DOHH2 (cell line): ENCODE data around the gene CIPC.

Experiments
- EZH2phosphoT487 ChIP-seq: fragments of 200-600 bp; sonication (generic); IDR thresholded peaks from 2 replicates; pipeline ENCODE4 v1.6.1; 2017; ENCODE audit warnings: borderline replicate concordance, mild to moderate bottlenecking, antibody characterized with exemption, low read length, moderate library complexity, mixed read lengths
- TF ChIP-seq, protein P1 (sequence below): fragments of 200-600 bp; sonication (generic); IDR thresholded peaks from one replicate; pipeline ENCODE4 v1.5.1; 2014; ENCODE audit warnings: antibody characterized with exemption, mild to moderate bottlenecking, low read depth, low read length; ENCODE audit not compliant: poor library complexity, severe bottlenecking

DNA sequence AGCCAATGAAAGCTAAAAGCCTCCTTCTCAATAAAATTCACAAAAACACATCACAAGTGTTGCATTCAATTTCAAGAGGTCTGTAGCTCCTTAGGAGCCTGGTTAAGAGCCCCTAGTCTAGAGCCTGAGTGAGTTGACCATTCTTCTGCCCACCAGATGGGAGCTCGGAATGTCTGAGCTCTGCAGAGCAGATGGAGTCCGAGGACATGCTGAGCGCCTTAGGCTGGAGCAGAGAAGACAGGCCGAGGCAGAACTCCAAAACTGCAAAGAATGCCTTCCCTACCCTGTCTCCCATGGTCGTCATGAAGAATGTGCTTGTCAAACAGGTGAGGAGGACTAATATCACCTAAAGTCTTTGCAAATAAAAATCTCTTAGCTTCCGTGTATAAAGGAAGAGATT is 11.6 kb downstream of the CIPC start:
- TF ChIP-seq, protein P1, sequence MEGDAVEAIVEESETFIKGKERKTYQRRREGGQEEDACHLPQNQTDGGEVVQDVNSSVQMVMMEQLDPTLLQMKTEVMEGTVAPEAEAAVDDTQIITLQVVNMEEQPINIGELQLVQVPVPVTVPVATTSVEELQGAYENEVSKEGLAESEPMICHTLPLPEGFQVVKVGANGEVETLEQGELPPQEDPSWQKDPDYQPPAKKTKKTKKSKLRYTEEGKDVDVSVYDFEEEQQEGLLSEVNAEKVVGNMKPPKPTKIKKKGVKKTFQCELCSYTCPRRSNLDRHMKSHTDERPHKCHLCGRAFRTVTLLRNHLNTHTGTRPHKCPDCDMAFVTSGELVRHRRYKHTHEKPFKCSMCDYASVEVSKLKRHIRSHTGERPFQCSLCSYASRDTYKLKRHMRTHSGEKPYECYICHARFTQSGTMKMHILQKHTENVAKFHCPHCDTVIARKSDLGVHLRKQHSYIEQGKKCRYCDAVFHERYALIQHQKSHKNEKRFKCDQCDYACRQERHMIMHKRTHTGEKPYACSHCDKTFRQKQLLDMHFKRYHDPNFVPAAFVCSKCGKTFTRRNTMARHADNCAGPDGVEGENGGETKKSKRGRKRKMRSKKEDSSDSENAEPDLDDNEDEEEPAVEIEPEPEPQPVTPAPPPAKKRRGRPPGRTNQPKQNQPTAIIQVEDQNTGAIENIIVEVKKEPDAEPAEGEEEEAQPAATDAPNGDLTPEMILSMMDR = no peak
- TF ChIP-seq EZH2phosphoT487 = no peak
